H1 (cell line): ENCODE data around the gene ZNF248. TPM values are rescaled to one million over a fixed set of nuclear protein-coding genes. Genes with fewer than 3 reads are reported as not detected.
"Not testable (repeated sequence)": the region's sequence is repeated elsewhere in the genome, so short reads cannot be mapped to it uniquely, and the experiment has no call there.

Experiments
- CTCF ChIA-PET: fragments of 300-600 bp; sonication (Branson Sonifier 250); formaldehyde crosslinking; loops from one replicate; lab custom pipeline; 2021; ENCODE audit not compliant: partially characterized antibody; lab: Charles Lee
- POLR2A ChIA-PET: fragments of 300-600 bp; sonication (Branson Sonifier 250); formaldehyde crosslinking; loops from one replicate; lab custom pipeline; 2021; ENCODE audit warnings: inconsistent platforms; ENCODE audit not compliant: partially characterized antibody; lab: Charles Lee
- DNase-seq, 2 experiments: peaks; one replicate each; pipeline versions ENCODE4 v3.0.0 to v3.0.0-alpha.2; 2010 to 2022; ENCODE audit warnings: low spot score in 2 of 2, low read depth in 1 of 2, mixed read lengths in 1 of 2
- FAIRE-seq: peaks from 2 replicates; lab custom pipeline; 2011; peaks lifted over from hg19 to GRCh38; lab: Jason Lieb, UNC
- H2AFZ ChIP-seq: 2 replicates; pipeline ENCODE4 v1.8.1; 2012; ENCODE audit warnings: low read length, inconsistent platforms
- H2AK5ac ChIP-seq: 2 replicates; pipeline ENCODE4 v1.6.1; 2013; ENCODE audit warnings: low read depth, low read length
- H2BK120ac ChIP-seq: replicated peaks from 2 replicates; pipeline ENCODE3; 2013; ENCODE audit warnings: low read depth, low read length, inconsistent platforms
- H2BK12ac ChIP-seq: 2 replicates; pipeline ENCODE4 v1.6.1; 2013; ENCODE audit warnings: low read depth, low read length
- H2BK15ac ChIP-seq: 2 replicates; pipeline ENCODE4 v1.6.1; 2013; ENCODE audit warnings: low read length
- H2BK20ac ChIP-seq: 2 replicates; pipeline ENCODE4 v1.6.1; 2013; ENCODE audit warnings: low read length
- H2BK5ac ChIP-seq: 2 replicates; pipeline ENCODE4 v1.6.1; 2013; ENCODE audit warnings: low read depth, low read length
- H3K14ac ChIP-seq: 2 replicates; pipeline ENCODE4 v1.6.1; 2013; ENCODE audit warnings: inconsistent platforms; ENCODE audit not compliant: insufficient read length
- H3K18ac ChIP-seq: 2 replicates; pipeline ENCODE4 v1.6.1; 2013; ENCODE audit warnings: low read length; ENCODE audit errors: extremely low read depth
- H3K23ac ChIP-seq: 2 replicates; pipeline ENCODE4 v1.6.1; 2013; ENCODE audit warnings: inconsistent platforms; ENCODE audit not compliant: insufficient read length
- H3K23me2 ChIP-seq: 2 replicates; pipeline ENCODE4 v1.6.1; 2013; ENCODE audit warnings: low read depth, low read length
- H3K27ac ChIP-seq: 2 replicates; pipeline ENCODE4 v1.6.1; 2011; ENCODE audit warnings: low read depth, low read length, inconsistent platforms
- H3K27me3 ChIP-seq, 4 experiments: replicated peaks in 1 of 4; 1 replicate in 1 of 4; 2 replicates in 3 of 4; pipeline versions ENCODE4 v1.6.1 to v1.8.1; 2011 to 2013; ENCODE audit warnings: low read length in 3 of 4, mild to moderate bottlenecking in 3 of 4, inconsistent platforms in 2 of 4, mixed read lengths in 2 of 4, moderate library complexity in 1 of 4; ENCODE audit not compliant: control insufficient read depth in 3 of 4, insufficient read depth in 3 of 4; ENCODE audit errors: extremely low read depth in 1 of 4
- H3K36me3 ChIP-seq, 4 experiments: 2 replicates each; pipeline versions ENCODE4 v1.6.1 to v1.8.1; 2011 to 2013; ENCODE audit warnings: mild to moderate bottlenecking in 4 of 4, low read length in 3 of 4, moderate library complexity in 2 of 4, control low read depth in 1 of 4, inconsistent platforms in 1 of 4; ENCODE audit not compliant: insufficient read depth in 4 of 4, control insufficient read depth in 2 of 4
- H3K4ac ChIP-seq: replicated peaks from 2 replicates; pipeline ENCODE3; 2013; ENCODE audit warnings: low read length, low read depth, mixed read lengths, inconsistent platforms; ENCODE audit not compliant: insufficient read length
- H3K4me1 ChIP-seq, 4 experiments: replicated peaks in 1 of 4; 1 replicate in 1 of 4; 2 replicates in 3 of 4; pipeline versions ENCODE4 v1.6.1 to v1.8.1; 2011 to 2013; ENCODE audit warnings: low read length in 3 of 4, inconsistent platforms in 2 of 4, mixed read lengths in 1 of 4; ENCODE audit not compliant: insufficient read depth in 4 of 4, control insufficient read depth in 3 of 4
- H3K4me2 ChIP-seq, 2 experiments: 2 replicates each; pipeline versions ENCODE4 v1.6.1 to v1.8.1; 2011 to 2013; ENCODE audit warnings: low read depth in 2 of 2, low read length in 2 of 2, control low read depth in 1 of 2, inconsistent platforms in 1 of 2, mild to moderate bottlenecking in 1 of 2; ENCODE audit not compliant: insufficient read depth in 1 of 2
- H3K4me3 ChIP-seq, 4 experiments: fragments of 200-600, 300-600 bp in 1 of 4; sonication (generic), shearing (Covaris generic), sonication (Bioruptor Twin) in 1 of 4; 2 replicates each; pipeline versions ENCODE4 v1.5.1 to v1.8.1; 2011 to 2016; ENCODE audit warnings: low read length in 4 of 4, low read depth in 3 of 4, control low read depth in 2 of 4, inconsistent platforms in 2 of 4, mild to moderate bottlenecking in 2 of 4, mixed read lengths in 1 of 4, moderate library complexity in 1 of 4; ENCODE audit not compliant: insufficient read depth in 2 of 4; ENCODE audit errors: extremely low read depth in 1 of 4
- H3K56ac ChIP-seq: replicated peaks from 2 replicates; pipeline ENCODE3; 2013; ENCODE audit warnings: low read depth, mild to moderate bottlenecking, mixed read lengths, low read length, inconsistent platforms; ENCODE audit not compliant: insufficient read length
- H3K79me1 ChIP-seq: 2 replicates; pipeline ENCODE4 v1.6.1; 2013; ENCODE audit warnings: low read depth, low read length, control low read depth
- H3K79me2 ChIP-seq, 2 experiments: 2 replicates each; pipeline versions ENCODE4 v1.6.1 to v1.8.1; 2012 to 2013; ENCODE audit warnings: low read length in 2 of 2, mild to moderate bottlenecking in 2 of 2, inconsistent platforms in 1 of 2; ENCODE audit not compliant: insufficient read depth in 2 of 2, control insufficient read depth in 1 of 2
- H3K9ac ChIP-seq, 4 experiments: replicated peaks in 1 of 4; 1 replicate in 1 of 4; 2 replicates in 3 of 4; pipeline versions ENCODE4 v1.6.1 to v1.8.1; 2011 to 2013; ENCODE audit warnings: low read depth in 3 of 4, low read length in 3 of 4, control low read depth in 2 of 4, mild to moderate bottlenecking in 2 of 4, moderate library complexity in 2 of 4, inconsistent platforms in 1 of 4; ENCODE audit errors: extremely low read depth in 1 of 4
- H3K9me3 ChIP-seq, 2 experiments: 2 replicates each; pipeline versions ENCODE4 v1.6.1 to v1.8.1; 2012 to 2013; ENCODE audit warnings: mild to moderate bottlenecking in 2 of 2, moderate library complexity in 2 of 2, control low read depth in 1 of 2, inconsistent platforms in 1 of 2, low read depth in 1 of 2, low read length in 1 of 2, mixed read lengths in 1 of 2; ENCODE audit not compliant: insufficient read depth in 2 of 2
- H4K20me1 ChIP-seq, 2 experiments: replicated peaks in 1 of 2; 2 replicates each; pipeline versions ENCODE3 to v1.8.1; 2011 to 2013; ENCODE audit warnings: inconsistent platforms in 2 of 2, low read length in 2 of 2, mild to moderate bottlenecking in 1 of 2; ENCODE audit not compliant: insufficient read depth in 2 of 2, control insufficient read depth in 1 of 2
- H4K5ac ChIP-seq: 2 replicates; pipeline ENCODE4 v1.6.1; 2013; ENCODE audit warnings: low read length, low read depth, mixed read lengths, inconsistent platforms; ENCODE audit not compliant: insufficient read length
- H4K8ac ChIP-seq: 2 replicates; pipeline ENCODE4 v1.8.0; 2013; ENCODE audit warnings: mild to moderate bottlenecking, moderate library complexity, low read length, inconsistent platforms; ENCODE audit not compliant: insufficient read depth; ENCODE audit errors: extremely low read depth
- H4K91ac ChIP-seq: replicated peaks from 2 replicates; pipeline ENCODE3; 2013; ENCODE audit warnings: low read length, mixed read lengths, inconsistent platforms; ENCODE audit not compliant: insufficient read length
- WGBS, 2 experiments: shearing (Covaris generic) in 1 of 2; methylation state at CpG; one replicate each; pipeline versions ENCODE4 v1.1.6 to v1.1.7; 2013 to 2015; ENCODE audit warnings: low lambda C conversion rate in 2 of 2, mixed read lengths in 2 of 2, inconsistent platforms in 1 of 2, low coverage in 1 of 2, missing lambda C conversion rate in 1 of 2; ENCODE audit not compliant: insufficient replicate concordance in 2 of 2, insufficient coverage in 1 of 2, insufficient read length in 1 of 2; ENCODE audit errors: extremely low coverage in 1 of 2, missing lambda C conversion rate in 1 of 2; 5-methylcytosine and 5-hydroxymethylcytosine counted together
- polyA plus RNA-seq, 7 experiments: library from polyadenylated mRNA; depleted of rRNA in 3 of 7; stranded (reverse) in 5 of 7; unstranded in 2 of 7; fragments of >200 nt in 5 of 7; fragments of 200-250 nt in 2 of 7; gene quantifications; 1 replicate in 5 of 7; 2 replicates in 1 of 7; 4 replicates in 1 of 7; pipeline versions ENCODE4 v1.2.1 to v1.2.3, GENCODE V29; 2011 to 2013; ENCODE audit warnings: missing spikeins in 2 of 7, mixed read lengths in 2 of 7
- total RNA-seq: library from RNA; stranded (reverse); fragmentation: NEBNext Ultra II Directional; extraction: Animal tissue kit (Norgen Biotek cat#: 25700); gene quantifications from 2 replicates; pipeline ENCODE4 v1.2.1, GENCODE V29; 2021

Gene ZNF248
- total and polyA plus RNA-seq, 2 of the 8 experiments (the other 6 are each of a cell fraction or from before 2014, with no cell fraction given) = 9.1 TPM; not detected in 1

DNA sequence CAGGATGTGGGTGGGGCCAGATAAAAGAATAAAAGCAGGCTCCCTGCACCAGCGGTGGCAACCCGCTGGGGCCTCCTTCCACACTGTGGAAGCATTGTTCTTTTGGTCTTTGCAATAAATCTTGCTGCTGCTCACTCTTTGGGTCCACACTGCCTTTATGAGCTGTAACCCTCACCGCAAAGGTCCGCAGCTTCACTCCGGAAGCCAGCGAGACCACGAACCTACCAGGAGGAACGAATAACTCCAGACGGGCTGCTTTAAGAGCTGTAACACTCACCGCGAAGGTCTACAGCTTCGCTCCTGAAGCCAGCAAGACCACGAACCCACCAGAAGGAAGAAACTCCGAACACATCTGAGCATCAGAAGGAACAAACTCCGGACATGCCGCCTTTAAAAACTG, 119.2 kb downstream of the ZNF248 start:
- H3K4me3 ChIP-seq, H3K27me3 ChIP-seq, H2AK5ac ChIP-seq, H3K27ac ChIP-seq, DNase-seq, H3K4ac ChIP-seq, CTCF ChIA-PET, H4K5ac ChIP-seq, H3K4me1 ChIP-seq, H3K18ac ChIP-seq, H3K4me2 ChIP-seq, FAIRE-seq, H3K79me2 ChIP-seq, H2BK5ac ChIP-seq, H2BK20ac ChIP-seq, H4K20me1 ChIP-seq, H4K8ac ChIP-seq, POLR2A ChIA-PET, H3K9ac ChIP-seq, H2BK15ac ChIP-seq, H3K14ac ChIP-seq, H3K36me3 ChIP-seq, H3K56ac ChIP-seq, H2BK120ac ChIP-seq, H4K91ac ChIP-seq, H3K79me1 ChIP-seq, H2AFZ ChIP-seq, H3K23ac ChIP-seq, H3K23me2 ChIP-seq, H2BK12ac ChIP-seq: not testable (repeated sequence)
- WGBS, 2 experiments = 93% methylated on average over 13 of the region's 16 CpGs; no CpG with 5 or more reads in 1 of the 2 experiments
- H3K9me3 ChIP-seq = peaks cover 57 to 89% of the 10 kb centered on the region in 2 experiments
